Measurements from ENCODE around the gene ENAH.

The ENAH gene

GRCh38 chr1:225597926-225598575 lies 54.9 kb downstream of the ENAH start:
- no peaks in the 10 kb centered on the region for H3K79me2 ChIP-seq (ENCODE audit: insufficient read depth, low read depth)
- no peaks in the 10 kb centered on the region for H3K27me3 ChIP-seq (ENCODE audit: insufficient read depth, low read depth)
- H3K4me2 ChIP-seq, result no peak overlapping the region
- H3K4me1 ChIP-seq (ENCODE audit: low read depth, poor library complexity, severe bottlenecking), result peaks cover 16% of the 10 kb centered on the region
- H4K20me1 ChIP-seq (ENCODE audit: insufficient read depth), result no peaks in the 10 kb centered on the region
- H2AFZ ChIP-seq (ENCODE audit: low read depth), result no peak overlapping the region
- no peak overlapping the region for H3K9ac ChIP-seq
- no peak overlapping the region for H3K27ac ChIP-seq
- H3K4me3 ChIP-seq (IDR thresholded peaks at IDR 0.05; ENCODE audit: insufficient read depth, low read depth, low read length), result no peak overlapping the region
- TF ChIP-seq CTCF (conservative IDR thresholded peaks at IDR 0.05; ENCODE audit: low read depth, low read length), result no peak
- no peaks in the 10 kb centered on the region for H3K36me3 ChIP-seq (ENCODE audit: insufficient read depth)

- Histone ChIP-seq H3K36me3 (ENCODE audit: insufficient read depth) (no peaks in the 10 kb centered on the region), H3K9ac (no peak overlapping the region), H3K4me3 (IDR thresholded peaks at IDR 0.05; ENCODE audit: insufficient read depth, low read depth, low read length) (no peak overlapping the region), H3K79me2 (ENCODE audit: insufficient read depth, low read depth) (no peaks in the 10 kb centered on the region), H2AFZ (ENCODE audit: low read depth) (no peak overlapping the region), H3K27me3 (ENCODE audit: insufficient read depth, low read depth) (no peaks in the 10 kb centered on the region), H3K4me2 (no peak overlapping the region), H3K27ac (no peak overlapping the region), H4K20me1 (ENCODE audit: insufficient read depth) (no peaks in the 10 kb centered on the region), H3K4me1 (ENCODE audit: low read depth, poor library complexity, severe bottlenecking) (peaks cover 3% of the 10 kb centered on the region)
- no peak for TF ChIP-seq CTCF (conservative IDR thresholded peaks at IDR 0.05; ENCODE audit: low read depth, low read length)
Measured at GRCh38 chr1:225596736-225597135, 56.2 kb downstream of the ENAH start.

- Histone ChIP-seq H3K4me2 (no peak overlapping the region), H3K4me3 (IDR thresholded peaks at IDR 0.05; ENCODE audit: insufficient read depth, low read depth, low read length) (no peak overlapping the region), H4K20me1 (ENCODE audit: insufficient read depth) (no peaks in the 10 kb centered on the region), H3K9ac (no peak overlapping the region), H3K36me3 (ENCODE audit: insufficient read depth) (no peaks in the 10 kb centered on the region), H3K27ac (no peak overlapping the region), H3K79me2 (ENCODE audit: insufficient read depth, low read depth) (no peaks in the 10 kb centered on the region), H3K4me1 (ENCODE audit: low read depth, poor library complexity, severe bottlenecking) (no peaks in the 10 kb centered on the region), H3K27me3 (ENCODE audit: insufficient read depth, low read depth) (no peaks in the 10 kb centered on the region), H2AFZ (ENCODE audit: low read depth) (no peak overlapping the region)
- TF ChIP-seq CTCF (conservative IDR thresholded peaks at IDR 0.05; ENCODE audit: low read depth, low read length), result no peak
Measured at GRCh38 chr1:225595974-225596551, 56.9 kb downstream of the ENAH start.

GRCh38 chr1:225595452-225595851 lies 57.5 kb downstream of the ENAH start:
- Histone ChIP-seq H4K20me1 (ENCODE audit: insufficient read depth) (no peaks in the 10 kb centered on the region), H2AFZ (ENCODE audit: low read depth) (no peak overlapping the region), H3K36me3 (ENCODE audit: insufficient read depth) (no peaks in the 10 kb centered on the region)

More at GRCh38 chr1:225595452-225595851, 57.5 kb downstream of the ENAH start:
- Histone ChIP-seq H3K27ac (no peak overlapping the region), H3K79me2 (ENCODE audit: insufficient read depth, low read depth) (no peaks in the 10 kb centered on the region), H3K27me3 (ENCODE audit: insufficient read depth, low read depth) (no peaks in the 10 kb centered on the region), H3K4me2 (no peak overlapping the region), H3K9ac (no peak overlapping the region), H3K4me1 (ENCODE audit: low read depth, poor library complexity, severe bottlenecking) (no peaks in the 10 kb centered on the region), H3K4me3 (IDR thresholded peaks at IDR 0.05; ENCODE audit: insufficient read depth, low read depth, low read length) (no peak overlapping the region)
- TF ChIP-seq CTCF (conservative IDR thresholded peaks at IDR 0.05; ENCODE audit: low read depth, low read length), result no peak

Data from KMS-11 (cell line).